Upper lobe of left lung (tissue), 6 donors: ENCODE results near the gene CYP46A1. TPM values are rescaled to one million over a fixed set of nuclear protein-coding genes. Genes with fewer than 3 reads are reported as not detected.

Experiments used
- ATAC-seq, 2 donors: fragments of 200-7000 bp; cut with Tn5 transposase; one replicate each; pipeline ENCODE4 v1.9.1; 2022; ENCODE audit warnings: mild to moderate bottlenecking in 2 of 2, moderate library complexity in 2 of 2; ENCODE audit not compliant: low FRiP score in 2 of 2
- DNase-seq, 2 donors: peaks; one replicate each; pipeline ENCODE4 v3.0.0-alpha.2; 2019 to 2020
- H3K27ac ChIP-seq, 4 donors: fragments of 200-600 bp; sonication (generic); one replicate each; pipeline ENCODE4 v1.5.1; 2016 to 2019
- H3K27me3 ChIP-seq, 4 donors: fragments of 200-600 bp; sonication (generic); one replicate each; pipeline ENCODE4 v1.5.1; 2017 to 2019
- H3K36me3 ChIP-seq, 4 donors: fragments of 200-600 bp; sonication (generic); one replicate each; pipeline ENCODE4 v1.5.1; 2016 to 2019
- H3K4me1 ChIP-seq, 4 donors: fragments of 200-600 bp; sonication (generic); one replicate each; pipeline ENCODE4 v1.5.1; 2018 to 2019
- H3K4me3 ChIP-seq, 4 donors: fragments of 200-600 bp; sonication (generic); one replicate each; pipeline ENCODE4 v1.5.1; 2017 to 2019; ENCODE audit warnings: mild to moderate bottlenecking in 2 of 4, moderate library complexity in 1 of 4
- H3K9me3 ChIP-seq, 4 donors: fragments of 200-600 bp; sonication (generic); one replicate each; pipeline ENCODE4 v1.5.1; 2018 to 2019
- EP300 ChIP-seq, 4 donors: sonication (generic); formaldehyde crosslinking; IDR thresholded peaks; one replicate each; pipeline ENCODE4 v1.5.1; 2017; ENCODE audit warnings: antibody characterized with exemption in 4 of 4, control low read depth in 2 of 4
- POLR2A ChIP-seq, 4 donors: fragments of 450-650 bp; IDR thresholded peaks; one replicate each; pipeline ENCODE4 v1.5.1; 2016 to 2017; ENCODE audit warnings: antibody characterized with exemption in 4 of 4, mild to moderate bottlenecking in 2 of 4
- POLR2AphosphoS5 ChIP-seq, 2 donors: sonication (generic); formaldehyde crosslinking; IDR thresholded peaks; one replicate each; pipeline ENCODE4 v1.5.1; 2017; ENCODE audit warnings: antibody characterized with exemption in 2 of 2
- WGBS, 2 donors: methylation state at CpG; one replicate each; pipeline ENCODE4 v1.1.5; 2017 to 2018; 5-methylcytosine and 5-hydroxymethylcytosine counted together
- total RNA-seq, 6 donors: library from RNA; depleted of rRNA in 4 of 6; stranded (reverse); fragments of >200 nt in 4 of 6; gene quantifications; one replicate each; pipeline versions ENCODE4 v1.1.0 to v1.2.1, GENCODE V29; 2016 to 2021
- TF ChIP-seq, protein P1 (sequence below), 6 experiments: fragments of 450-650 bp in 4 of 6; fragments of 200-600 bp in 2 of 6; sonication (generic) in 2 of 6; IDR thresholded peaks; one replicate each; pipeline ENCODE4 v1.5.1; 2016 to 2019; ENCODE audit warnings: antibody characterized with exemption in 6 of 6
- donor health status: DM: no; HTN: no; CAD: no; lungs with moderate emphysema.
- donor health status: DM: no; HTN: yes; CAD: no; lungs with severe emphysema.

CYP46A1 gene
- total RNA-seq, 6 donors from 2014 or later: 0.15 to 12.6 (median 1.2) TPM

DNA sequence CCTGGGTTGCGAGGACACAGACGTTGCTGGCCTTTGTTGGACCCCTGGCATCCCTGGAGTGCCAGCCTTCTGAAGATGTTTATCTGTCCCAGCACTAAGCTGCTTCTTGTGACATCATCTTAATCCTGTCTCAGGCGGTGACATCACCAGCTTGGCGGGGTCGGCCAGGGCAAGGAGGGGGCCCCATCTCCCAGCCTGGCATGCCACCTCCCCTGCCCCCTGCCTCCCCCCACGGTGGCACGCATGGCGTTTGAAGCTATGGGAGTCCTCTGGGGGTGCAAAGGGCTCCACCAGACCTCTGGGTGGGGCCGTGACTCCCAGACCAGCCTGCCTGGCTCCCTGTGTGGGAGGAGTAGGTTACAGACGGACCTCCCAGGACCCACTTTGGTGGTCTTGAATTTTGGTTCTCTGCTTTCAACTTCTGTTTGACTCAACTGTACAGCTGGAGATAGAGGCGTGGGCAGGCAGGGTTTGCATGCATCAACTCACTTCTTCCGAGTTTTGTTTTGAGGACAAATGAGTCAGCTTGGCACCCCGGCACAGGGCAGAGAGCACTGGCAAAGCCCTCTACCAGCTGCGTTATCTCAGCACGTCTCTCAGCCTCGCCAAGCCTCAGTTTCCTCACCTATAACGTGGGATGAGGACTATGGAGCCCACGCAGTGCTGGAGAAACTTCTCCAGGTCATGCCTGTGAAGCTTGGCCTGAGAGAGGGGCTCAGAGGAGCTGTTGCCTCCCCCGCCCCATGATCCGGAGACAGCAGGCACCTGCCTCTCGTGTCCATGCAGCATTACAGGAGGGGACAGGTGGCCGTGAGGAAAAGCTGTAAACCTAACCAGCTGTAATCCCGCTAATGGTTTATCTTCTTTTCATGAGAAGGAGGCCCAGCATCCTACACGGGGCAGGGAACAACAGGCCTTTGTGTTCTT lies 70.3 kb downstream of the CYP46A1 start:
- peaks cover 36 to 75% (median 58%) of the 10 kb centered on the region in 4 donors for H3K4me1 ChIP-seq
- H3K27me3 ChIP-seq: no peaks in the 10 kb centered on the region
- no peaks in the 10 kb centered on the region for H3K36me3 ChIP-seq
- WGBS, 2 donors: 74% methylated on average over 15 to 24 of the region's 24 CpGs
- no peak for ATAC-seq
- no peak overlapping the region for H3K4me3 ChIP-seq
- peak overlapping the region in 2 of 4 donors; percentile 72 to 75 for H3K27ac ChIP-seq
- peak in 1 of 2 donors; percentile 66 for DNase-seq
- H3K9me3 ChIP-seq: no peaks in the 10 kb centered on the region
- TF ChIP-seq EP300 (IDR thresholded peaks at IDR 0.05): no peak
- TF ChIP-seq, protein P1, sequence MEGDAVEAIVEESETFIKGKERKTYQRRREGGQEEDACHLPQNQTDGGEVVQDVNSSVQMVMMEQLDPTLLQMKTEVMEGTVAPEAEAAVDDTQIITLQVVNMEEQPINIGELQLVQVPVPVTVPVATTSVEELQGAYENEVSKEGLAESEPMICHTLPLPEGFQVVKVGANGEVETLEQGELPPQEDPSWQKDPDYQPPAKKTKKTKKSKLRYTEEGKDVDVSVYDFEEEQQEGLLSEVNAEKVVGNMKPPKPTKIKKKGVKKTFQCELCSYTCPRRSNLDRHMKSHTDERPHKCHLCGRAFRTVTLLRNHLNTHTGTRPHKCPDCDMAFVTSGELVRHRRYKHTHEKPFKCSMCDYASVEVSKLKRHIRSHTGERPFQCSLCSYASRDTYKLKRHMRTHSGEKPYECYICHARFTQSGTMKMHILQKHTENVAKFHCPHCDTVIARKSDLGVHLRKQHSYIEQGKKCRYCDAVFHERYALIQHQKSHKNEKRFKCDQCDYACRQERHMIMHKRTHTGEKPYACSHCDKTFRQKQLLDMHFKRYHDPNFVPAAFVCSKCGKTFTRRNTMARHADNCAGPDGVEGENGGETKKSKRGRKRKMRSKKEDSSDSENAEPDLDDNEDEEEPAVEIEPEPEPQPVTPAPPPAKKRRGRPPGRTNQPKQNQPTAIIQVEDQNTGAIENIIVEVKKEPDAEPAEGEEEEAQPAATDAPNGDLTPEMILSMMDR (IDR thresholded peaks at IDR 0.05): no peak
- no peak for TF ChIP-seq POLR2AphosphoS5 (IDR thresholded peaks at IDR 0.05)
- no peak for TF ChIP-seq POLR2A (IDR thresholded peaks at IDR 0.05)

DNA sequence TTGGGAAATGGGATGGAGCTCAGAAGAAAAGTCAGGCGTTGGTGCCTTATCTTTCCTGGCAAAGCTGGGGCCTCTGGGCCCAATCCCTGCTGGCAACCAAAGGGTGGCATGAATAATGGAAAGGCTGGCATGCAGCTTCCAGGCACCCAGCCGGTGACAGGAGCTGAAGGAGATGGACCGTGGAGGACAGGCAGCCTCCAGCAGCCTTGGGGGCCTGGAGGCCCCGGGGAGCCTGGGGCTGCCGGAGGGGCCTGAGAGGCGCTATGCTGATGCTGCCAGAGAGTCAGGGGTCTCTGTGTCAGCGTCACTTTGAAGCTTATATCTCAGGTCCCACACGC lies 70.9 kb downstream of the CYP46A1 start:
- Histone ChIP-seq H3K9me3 (no peaks in the 10 kb centered on the region), H3K27me3 (no peaks in the 10 kb centered on the region), H3K4me1 (peaks cover 35 to 70% (median 52%) of the 10 kb centered on the region in 4 donors), H3K36me3 (no peaks in the 10 kb centered on the region), H3K27ac (peak overlapping the region in 1 of 4 donors; percentile 72), H3K4me3 (no peak overlapping the region)
- 57 to 86% methylated on average over 3 to 8 of the region's 8 CpGs for WGBS, 2 donors
- no peak for ATAC-seq
- TF ChIP-seq POLR2AphosphoS5 (IDR thresholded peaks at IDR 0.05): no peak
- no peak for TF ChIP-seq EP300 (IDR thresholded peaks at IDR 0.05)
- no peak for TF ChIP-seq POLR2A (IDR thresholded peaks at IDR 0.05)
- TF ChIP-seq, protein P1 (IDR thresholded peaks at IDR 0.05): no peak
- peak in 1 of 2 donors; percentile 47 for DNase-seq

DNA sequence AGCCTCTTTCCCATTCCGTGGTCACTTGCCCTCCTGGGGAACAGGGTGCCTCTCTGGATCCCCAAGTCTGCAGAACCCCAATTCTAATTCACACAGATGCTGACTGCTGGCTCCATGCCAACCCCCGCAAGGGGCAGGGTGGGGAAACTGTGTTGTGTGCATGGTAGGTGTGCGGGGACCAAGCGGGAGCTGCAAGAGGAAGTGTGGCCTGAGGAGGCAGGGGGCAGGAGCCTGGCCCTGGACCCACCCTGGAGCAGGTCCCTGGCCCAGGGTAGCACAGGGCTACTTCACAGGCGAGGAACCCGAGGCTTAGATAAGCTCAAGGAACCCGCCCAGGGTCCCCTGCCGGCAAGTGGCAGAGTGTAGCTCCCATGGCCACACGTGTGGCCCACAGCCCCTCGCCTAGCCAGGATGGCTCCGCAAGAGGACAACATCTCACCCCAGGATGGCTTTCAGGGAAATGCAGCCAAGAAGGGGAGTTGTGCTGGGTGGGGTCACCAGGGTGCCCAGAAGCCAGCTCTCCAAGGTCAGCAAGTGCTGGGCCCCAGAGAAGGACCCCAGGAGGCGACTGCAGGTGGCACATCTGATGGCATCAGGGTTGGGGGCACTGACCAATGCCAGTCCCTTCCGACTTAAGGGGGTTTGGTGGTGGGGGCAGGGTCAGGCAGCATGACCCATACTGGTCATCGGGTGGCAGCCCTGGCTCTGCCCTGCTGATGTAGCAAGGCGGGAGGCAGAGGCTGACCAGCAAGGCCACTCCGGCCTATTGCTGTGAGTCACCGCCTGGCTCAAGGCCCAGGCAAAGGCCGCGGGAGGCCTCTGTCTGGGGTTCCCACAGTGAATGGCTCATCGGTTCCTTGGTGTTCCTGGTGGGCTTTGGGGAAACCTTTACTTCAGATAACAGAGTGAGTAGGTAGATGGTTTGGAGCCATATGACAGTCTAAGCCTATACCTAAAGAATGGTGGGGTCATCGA lies 71.8 kb downstream of the CYP46A1 start:
- no peaks in the 10 kb centered on the region for H3K36me3 ChIP-seq
- 63 to 67% methylated on average over 8 to 19 of the region's 21 CpGs for WGBS, 2 donors
- no peaks in the 10 kb centered on the region for H3K9me3 ChIP-seq
- DNase-seq (peak; percentile 69 to 90), ATAC-seq (peak; percentile 63 to 83)
- H3K27me3 ChIP-seq: no peaks in the 10 kb centered on the region
- TF ChIP-seq POLR2AphosphoS5 (IDR thresholded peaks at IDR 0.05): peak; percentile 7 to 24
- TF ChIP-seq EP300 (IDR thresholded peaks at IDR 0.05): no peak
- H3K4me3 ChIP-seq: no peak overlapping the region
- peak overlapping the region in 3 of 4 donors; percentile 34 to 49 (median 47) for H3K27ac ChIP-seq
- peaks cover 35 to 65% (median 47%) of the 10 kb centered on the region in 4 donors for H3K4me1 ChIP-seq

DNA sequence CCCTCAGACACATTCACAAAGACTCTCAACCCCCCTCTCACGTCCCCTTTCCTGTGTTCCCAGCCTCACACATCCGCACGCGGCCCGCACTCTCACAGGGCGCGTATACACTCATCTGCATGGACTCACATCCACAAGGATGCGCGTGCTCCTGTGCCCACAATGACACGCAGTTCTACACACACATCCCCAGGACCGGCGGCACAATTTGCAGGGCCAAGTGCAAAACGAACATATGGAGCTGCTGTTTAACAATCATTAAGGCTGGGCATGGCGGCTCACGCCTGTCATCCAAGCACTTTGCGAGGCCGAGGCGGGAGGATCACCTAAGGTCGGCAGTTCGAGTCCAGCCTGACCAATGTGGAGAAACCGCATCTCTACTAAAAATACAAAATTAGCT lies 72.7 kb downstream of the CYP46A1 start:
- Histone ChIP-seq H3K9me3 (no peaks in the 10 kb centered on the region), H3K27ac (peak overlapping the region in 2 of 4 donors; percentile 34 to 47), H3K4me3 (no peak overlapping the region), H3K4me1 (peaks cover 32 to 57% (median 42%) of the 10 kb centered on the region in 4 donors), H3K27me3 (no peaks in the 10 kb centered on the region), H3K36me3 (no peaks in the 10 kb centered on the region)
- TF ChIP-seq EP300 (IDR thresholded peaks at IDR 0.05): no peak
- no peak for TF ChIP-seq POLR2A (IDR thresholded peaks at IDR 0.05)
- TF ChIP-seq POLR2AphosphoS5 (IDR thresholded peaks at IDR 0.05): no peak
- TF ChIP-seq, protein P1 (IDR thresholded peaks at IDR 0.05): no peak
- WGBS, 2 donors: 85 to 89% methylated on average over 21 of the region's 21 CpGs
- no peak for ATAC-seq
- peak in 1 of 2 donors; percentile 53 for DNase-seq
